SIG-M5 treated with dmso at 0.1 percent for 504 hours (cell line): Measurements from ENCODE around the gene PLEKHG3.

ENCODE experiments used
- DNase-seq: peaks from one replicate; lab custom pipeline; 2025; ENCODE audit not compliant: unreplicated experiment; lab: John Stamatoyannopoulos, UW

PLEKHG3 gene

GRCh38 chr14:64745511-64746091 lies 41.4 kb downstream of the PLEKHG3 start:
- no peak for DNase-seq

- no peak for DNase-seq
Measured at GRCh38 chr14:64746298-64747250, 42.4 kb downstream of the PLEKHG3 start.

GRCh38 chr14:64747327-64747726 lies 43.1 kb downstream of the PLEKHG3 start:
- no peak for DNase-seq

- DNase-seq: no peak
Measured at GRCh38 chr14:64748521-64748920, 44.3 kb downstream of the PLEKHG3 start.

GRCh38 chr14:64748995-64749714 lies 44.9 kb downstream of the PLEKHG3 start:
- no peak for DNase-seq

- DNase-seq: no peak
Measured at GRCh38 chr14:64752909-64753308, 48.7 kb downstream of the PLEKHG3 start.

- no peak for DNase-seq
Measured at GRCh38 chr14:64753374-64753773, 49.1 kb downstream of the PLEKHG3 start.

GRCh38 chr14:64753999-64754398 lies 49.8 kb downstream of the PLEKHG3 start:
- no peak for DNase-seq

- DNase-seq: no peak
Measured at GRCh38 chr14:64754685-64755084, 50.5 kb downstream of the PLEKHG3 start.

- DNase-seq: peak; percentile 37
Measured at GRCh38 chr14:64755781-64756221, 51.6 kb downstream of the PLEKHG3 start.

GRCh38 chr14:64756712-64757111 lies 52.5 kb downstream of the PLEKHG3 start:
- no peak for DNase-seq

- no peak for DNase-seq
Measured at GRCh38 chr14:64757601-64758000, 53.4 kb downstream of the PLEKHG3 start.

GRCh38 chr14:64758025-64758521 lies 53.8 kb downstream of the PLEKHG3 start:
- DNase-seq: no peak

GRCh38 chr14:64758691-64759554 lies 54.7 kb downstream of the PLEKHG3 start:
- DNase-seq: no peak

- DNase-seq: no peak
Measured at GRCh38 chr14:64759555-64759938, 55.3 kb downstream of the PLEKHG3 start.

- DNase-seq: peak; percentile 60
Measured at GRCh38 chr14:64760146-64760755, 56.0 kb downstream of the PLEKHG3 start.

GRCh38 chr14:64760916-64761315 lies 56.7 kb downstream of the PLEKHG3 start:
- DNase-seq: no peak

GRCh38 chr14:64761441-64762043 lies 57.3 kb downstream of the PLEKHG3 start:
- DNase-seq: no peak
